ENCODE data around the gene REPS1. TPM values are rescaled to one million over a fixed set of nuclear protein-coding genes. Genes with fewer than 3 reads are reported as not detected.

REPS1 gene
- total RNA-seq, 1 experiment from 2014 or later: 28.6 TPM

DNA sequence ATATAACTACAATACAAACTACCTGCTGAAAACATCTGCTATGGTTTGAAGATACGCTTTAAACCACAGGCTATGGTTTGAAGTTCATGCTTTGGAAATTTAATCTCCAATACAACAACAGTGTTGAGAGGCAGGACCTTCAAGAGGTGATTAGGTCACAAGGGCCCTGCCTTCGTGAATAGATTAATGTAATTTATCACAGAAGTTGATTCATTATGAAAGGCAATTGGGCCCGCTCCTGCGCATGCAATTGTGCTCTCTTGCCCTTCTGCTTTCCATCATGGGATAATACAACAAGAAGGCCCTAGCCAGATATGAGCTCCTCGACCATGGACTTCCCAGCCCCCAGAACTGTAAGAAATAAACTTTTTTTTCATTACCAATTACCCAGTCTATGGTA lies 21.2 kb downstream of the REPS1 start:
- Histone ChIP-seq H3K36me3 (ENCODE audit: control insufficient read depth, insufficient read depth, low read length) (no peaks in the 10 kb centered on the region), H3K27me3 (ENCODE audit: control insufficient read depth, insufficient read depth, low read length) (no peaks in the 10 kb centered on the region), H3K27ac (ENCODE audit: low read length) (no peak overlapping the region), H3K4me3 (ENCODE audit: low read depth in 2 of 2, low read length in 2 of 2) (no peak overlapping the region), H3K4me1 (ENCODE audit: control insufficient read depth, insufficient read depth, low read length) (0 out of 2 replicates have a peak, but pooled peaks cover 8% of the 10 kb centered on the region), H3K9me3 (ENCODE audit: control insufficient read depth, insufficient read depth, low read depth, low read length) (no peaks in the 10 kb centered on the region)
- no peak for DNase-seq (ENCODE audit: low read depth, low spot score)
- no TSS peak for BruUV-seq (replicated peaks)
- TF ChIP-seq, protein P1, sequence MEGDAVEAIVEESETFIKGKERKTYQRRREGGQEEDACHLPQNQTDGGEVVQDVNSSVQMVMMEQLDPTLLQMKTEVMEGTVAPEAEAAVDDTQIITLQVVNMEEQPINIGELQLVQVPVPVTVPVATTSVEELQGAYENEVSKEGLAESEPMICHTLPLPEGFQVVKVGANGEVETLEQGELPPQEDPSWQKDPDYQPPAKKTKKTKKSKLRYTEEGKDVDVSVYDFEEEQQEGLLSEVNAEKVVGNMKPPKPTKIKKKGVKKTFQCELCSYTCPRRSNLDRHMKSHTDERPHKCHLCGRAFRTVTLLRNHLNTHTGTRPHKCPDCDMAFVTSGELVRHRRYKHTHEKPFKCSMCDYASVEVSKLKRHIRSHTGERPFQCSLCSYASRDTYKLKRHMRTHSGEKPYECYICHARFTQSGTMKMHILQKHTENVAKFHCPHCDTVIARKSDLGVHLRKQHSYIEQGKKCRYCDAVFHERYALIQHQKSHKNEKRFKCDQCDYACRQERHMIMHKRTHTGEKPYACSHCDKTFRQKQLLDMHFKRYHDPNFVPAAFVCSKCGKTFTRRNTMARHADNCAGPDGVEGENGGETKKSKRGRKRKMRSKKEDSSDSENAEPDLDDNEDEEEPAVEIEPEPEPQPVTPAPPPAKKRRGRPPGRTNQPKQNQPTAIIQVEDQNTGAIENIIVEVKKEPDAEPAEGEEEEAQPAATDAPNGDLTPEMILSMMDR (IDR thresholded peaks at IDR 0.05): no peak
- TF ChIP-seq, protein P2, sequence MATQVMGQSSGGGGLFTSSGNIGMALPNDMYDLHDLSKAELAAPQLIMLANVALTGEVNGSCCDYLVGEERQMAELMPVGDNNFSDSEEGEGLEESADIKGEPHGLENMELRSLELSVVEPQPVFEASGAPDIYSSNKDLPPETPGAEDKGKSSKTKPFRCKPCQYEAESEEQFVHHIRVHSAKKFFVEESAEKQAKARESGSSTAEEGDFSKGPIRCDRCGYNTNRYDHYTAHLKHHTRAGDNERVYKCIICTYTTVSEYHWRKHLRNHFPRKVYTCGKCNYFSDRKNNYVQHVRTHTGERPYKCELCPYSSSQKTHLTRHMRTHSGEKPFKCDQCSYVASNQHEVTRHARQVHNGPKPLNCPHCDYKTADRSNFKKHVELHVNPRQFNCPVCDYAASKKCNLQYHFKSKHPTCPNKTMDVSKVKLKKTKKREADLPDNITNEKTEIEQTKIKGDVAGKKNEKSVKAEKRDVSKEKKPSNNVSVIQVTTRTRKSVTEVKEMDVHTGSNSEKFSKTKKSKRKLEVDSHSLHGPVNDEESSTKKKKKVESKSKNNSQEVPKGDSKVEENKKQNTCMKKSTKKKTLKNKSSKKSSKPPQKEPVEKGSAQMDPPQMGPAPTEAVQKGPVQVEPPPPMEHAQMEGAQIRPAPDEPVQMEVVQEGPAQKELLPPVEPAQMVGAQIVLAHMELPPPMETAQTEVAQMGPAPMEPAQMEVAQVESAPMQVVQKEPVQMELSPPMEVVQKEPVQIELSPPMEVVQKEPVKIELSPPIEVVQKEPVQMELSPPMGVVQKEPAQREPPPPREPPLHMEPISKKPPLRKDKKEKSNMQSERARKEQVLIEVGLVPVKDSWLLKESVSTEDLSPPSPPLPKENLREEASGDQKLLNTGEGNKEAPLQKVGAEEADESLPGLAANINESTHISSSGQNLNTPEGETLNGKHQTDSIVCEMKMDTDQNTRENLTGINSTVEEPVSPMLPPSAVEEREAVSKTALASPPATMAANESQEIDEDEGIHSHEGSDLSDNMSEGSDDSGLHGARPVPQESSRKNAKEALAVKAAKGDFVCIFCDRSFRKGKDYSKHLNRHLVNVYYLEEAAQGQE (IDR thresholded peaks at IDR 0.05; ENCODE audit: insufficient read depth in 1 of 2, low read depth in 2 of 2, low read length in 1 of 2): no peak
- TF ChIP-seq TCF7L2 (IDR thresholded peaks at IDR 0.05; ENCODE audit: low read depth, low read length): no peak
- TF ChIP-seq POLR2AphosphoS5 (IDR thresholded peaks at IDR 0.05; ENCODE audit: low read depth, low read length): no peak
- TF ChIP-seq SIN3A (IDR thresholded peaks at IDR 0.05; ENCODE audit: borderline replicate concordance, insufficient read depth, low read depth, low read length): no peak
- in situ Hi-C loops (cut with HindIII; ENCODE audit: low pct_unique_long_range_greater_than_20kb, low sequenced_read_pairs): no loop called here
- intact Hi-C loops (cut with micrococcal nuclease; ENCODE audit: unreplicated experiment): no loop called here
- ChIA-PET CTCF (no interaction called here), POLR2A (no interaction called here)
- no peak for ATAC-seq

DNA sequence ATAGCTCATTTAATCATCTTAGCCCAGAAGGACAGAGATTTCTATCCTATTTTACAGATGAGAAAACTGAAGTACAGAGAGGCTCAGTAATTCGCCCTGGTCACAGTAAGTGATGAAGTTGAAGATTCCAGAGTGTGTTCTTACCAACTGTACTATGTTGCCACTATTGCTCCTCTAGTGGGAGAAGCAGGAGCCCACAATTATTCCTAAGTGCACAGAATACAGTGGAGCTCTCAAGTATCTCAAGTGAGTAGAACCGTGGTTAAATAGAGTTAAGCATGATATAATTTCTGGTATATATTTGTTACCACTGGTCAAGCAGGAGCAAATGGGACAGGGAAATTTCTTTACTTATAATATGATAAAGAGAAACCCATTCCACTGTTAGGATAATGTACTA lies 22.1 kb downstream of the REPS1 start:
- intact Hi-C loops (cut with micrococcal nuclease; ENCODE audit: unreplicated experiment) (no loop called here), in situ Hi-C loops (cut with HindIII; ENCODE audit: low pct_unique_long_range_greater_than_20kb, low sequenced_read_pairs) (no loop called here)
- no peaks in the 10 kb centered on the region for H3K27me3 ChIP-seq (ENCODE audit: control insufficient read depth, insufficient read depth, low read length)
- BruUV-seq (replicated peaks): no TSS peak
- no peak overlapping the region for H3K27ac ChIP-seq (ENCODE audit: low read length)
- CTCF ChIA-PET: no interaction called here
- no peak overlapping the region for H3K4me3 ChIP-seq (ENCODE audit: low read depth in 2 of 2, low read length in 2 of 2)
- H3K36me3 ChIP-seq (ENCODE audit: control insufficient read depth, insufficient read depth, low read length): no peaks in the 10 kb centered on the region
- TF ChIP-seq POLR2AphosphoS5 (IDR thresholded peaks at IDR 0.05; ENCODE audit: low read depth, low read length): no peak
- TF ChIP-seq, protein P1 (IDR thresholded peaks at IDR 0.05): no peak
- TF ChIP-seq SIN3A (IDR thresholded peaks at IDR 0.05; ENCODE audit: borderline replicate concordance, insufficient read depth, low read depth, low read length): no peak
- TF ChIP-seq, protein P2 (IDR thresholded peaks at IDR 0.05; ENCODE audit: insufficient read depth in 1 of 2, low read depth in 2 of 2, low read length in 1 of 2): no peak
- 0 out of 2 replicates have a peak, but pooled peaks cover under 1% of the 10 kb centered on the region for H3K4me1 ChIP-seq (ENCODE audit: control insufficient read depth, insufficient read depth, low read length)
- DNase-seq (ENCODE audit: low read depth, low spot score) (no peak), ATAC-seq (no peak)
- H3K9me3 ChIP-seq (ENCODE audit: control insufficient read depth, insufficient read depth, low read depth, low read length): no peaks in the 10 kb centered on the region
- POLR2A ChIA-PET: no interaction called here

Data from Panc1 (cell line).